Gastroesophageal sphincter (tissue), 4 donors: ENCODE data around the gene VRK3. TPM values are rescaled to one million over a fixed set of nuclear protein-coding genes. Genes with fewer than 3 reads are reported as not detected.

Source experiments
- ATAC-seq: fragments of 150-250 bp; one replicate; pipeline ENCODE4 v1.9.1; 2016; ENCODE audit warnings: mild to moderate bottlenecking, moderate library complexity
- H3K27ac ChIP-seq, 4 donors: fragments of 200-600 bp; sonication (generic) in 3 of 4; 1 replicate in 3 of 4; 2 replicates in 1 of 4; pipeline ENCODE4 v1.5.1; 2016 to 2019
- H3K27me3 ChIP-seq: fragments of 200-600 bp; sonication (generic); one replicate; pipeline ENCODE4 v1.5.1; 2019
- H3K36me3 ChIP-seq, 2 donors: fragments of 200-600 bp; sonication (generic); one replicate each; pipeline ENCODE4 v1.5.1; 2019; ENCODE audit warnings: control low read depth in 1 of 2
- H3K4me1 ChIP-seq, 3 donors: fragments of 200-600 bp; sonication (generic); 1 replicate in 2 of 3; 2 replicates in 1 of 3; pipeline ENCODE4 v1.5.1; 2016 to 2019; ENCODE audit warnings: control low read depth in 2 of 3
- H3K4me3 ChIP-seq, 2 donors: fragments of 200-600 bp; sonication (generic); one replicate each; pipeline ENCODE4 v1.5.1; 2019; ENCODE audit warnings: mild to moderate bottlenecking in 1 of 2, moderate library complexity in 1 of 2
- H3K9me3 ChIP-seq, 3 donors: fragments of 200-600 bp; sonication (generic); one replicate each; pipeline ENCODE4 v1.5.1; 2017 to 2019; ENCODE audit warnings: control low read depth in 2 of 3
- EP300 ChIP-seq: sonication (generic); formaldehyde crosslinking; IDR thresholded peaks from one replicate; pipeline ENCODE4 v1.6.1; 2017; ENCODE audit warnings: antibody characterized with exemption, mild to moderate bottlenecking
- POLR2A ChIP-seq, 2 donors: fragments of 450-650 bp; IDR thresholded peaks; one replicate each; pipeline ENCODE4 v1.6.1; 2017; ENCODE audit warnings: antibody characterized with exemption in 2 of 2, mild to moderate bottlenecking in 2 of 2, moderate library complexity in 1 of 2
- POLR2AphosphoS5 ChIP-seq: sonication (generic); formaldehyde crosslinking; IDR thresholded peaks from one replicate; pipeline ENCODE4 v1.6.1; 2017; ENCODE audit warnings: antibody characterized with exemption
- WGBS, 2 donors: methylation state at CpG; one replicate each; pipeline ENCODE4 v1.1.5; 2018; ENCODE audit warnings: low coverage in 1 of 2; 5-methylcytosine and 5-hydroxymethylcytosine counted together
- total RNA-seq, 4 donors: library from RNA; depleted of rRNA; stranded (reverse); fragments of >200 nt; gene quantifications; one replicate each; pipeline ENCODE4 v1.1.0, GENCODE V29; 2016
- TF ChIP-seq, protein P1 (sequence below), 4 experiments: fragments of 200-600 bp in 2 of 4; fragments of 450-650 bp in 2 of 4; sonication (generic) in 1 of 4; IDR thresholded peaks; one replicate each; pipeline ENCODE4 v1.5.1; 2017 to 2019; ENCODE audit warnings: antibody characterized with exemption in 4 of 4, mild to moderate bottlenecking in 2 of 4, moderate library complexity in 2 of 4

VRK3 gene
- total RNA-seq, 4 donors from 2014 or later, result 17.5 to 34.3 (median 26.0) TPM

DNA sequence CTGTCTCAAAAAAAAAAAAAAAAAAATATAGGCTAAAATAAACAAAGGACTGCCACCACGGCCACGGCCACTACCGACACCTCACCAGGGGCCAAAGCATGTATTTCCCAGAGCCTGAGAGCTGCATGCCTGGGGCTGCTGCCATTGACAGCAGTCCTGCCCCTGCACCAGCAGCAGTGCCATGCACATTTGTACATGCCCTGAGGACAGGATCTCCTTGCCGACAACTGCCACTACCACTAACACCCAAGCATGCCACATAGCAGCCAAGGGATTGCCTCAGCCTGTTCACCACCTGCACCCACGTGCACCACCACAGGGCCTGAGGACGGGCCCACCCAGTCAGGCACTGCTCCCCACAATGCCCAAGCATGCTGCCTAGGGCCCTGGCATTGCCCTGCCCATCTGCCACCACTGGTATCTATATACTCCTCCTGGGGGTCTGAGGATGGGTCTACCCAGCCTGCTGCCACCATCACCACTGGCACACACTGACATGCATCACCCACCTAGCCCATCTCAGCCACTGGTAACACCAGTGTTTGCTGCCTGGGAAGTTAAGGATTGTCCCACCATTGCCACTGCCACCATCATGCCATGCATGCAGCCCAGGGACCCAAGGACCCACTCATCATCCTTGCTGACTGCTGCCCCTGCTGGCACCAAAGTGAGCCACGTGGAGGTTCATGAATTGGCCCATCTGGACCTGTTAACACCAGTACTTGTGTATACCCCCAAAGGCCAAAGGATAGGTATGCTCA, 85.3 kb downstream of the VRK3 start:
- no peaks in the 10 kb centered on the region for H3K9me3 ChIP-seq
- peaks cover 0 to 9% (median 6%) of the 10 kb centered on the region in 3 donors for H3K4me1 ChIP-seq
- no peaks in the 10 kb centered on the region for H3K36me3 ChIP-seq
- no peak for TF ChIP-seq EP300
- H3K27me3 ChIP-seq, result peaks cover 19% of the 10 kb centered on the region
- H3K4me3 ChIP-seq, result no peak overlapping the region
- 44% methylated on average over 5 of the region's 7 CpGs; no CpG with 5 or more reads in 1 of the 2 donors for WGBS, 2 donors
- no peak overlapping the region for H3K27ac ChIP-seq
- ATAC-seq, result no peak

DNA sequence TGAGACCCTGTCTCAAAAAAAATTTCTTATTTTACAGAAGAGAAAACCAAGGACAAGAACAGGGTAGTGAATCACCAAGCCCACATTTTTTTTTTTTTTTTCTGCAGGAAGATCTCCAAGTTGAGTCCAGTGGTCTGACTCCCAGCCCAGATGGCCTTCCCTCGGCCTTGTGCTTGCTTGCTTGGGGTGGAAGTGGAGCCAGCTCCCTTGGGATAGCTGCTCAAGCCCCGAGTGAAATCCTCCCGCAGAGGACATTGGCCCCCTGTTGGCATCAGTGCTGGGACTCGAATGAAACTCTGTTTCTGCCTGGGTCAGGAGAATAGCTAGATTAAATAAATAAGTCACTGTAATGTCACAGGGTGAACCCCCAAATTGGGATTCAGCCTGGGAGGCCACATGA, 86.5 kb downstream of the VRK3 start:
- no peak for ATAC-seq
- Histone ChIP-seq H3K27me3 (peaks cover 19% of the 10 kb centered on the region), H3K27ac (no peak overlapping the region), H3K36me3 (no peaks in the 10 kb centered on the region), H3K4me3 (no peak overlapping the region), H3K4me1 (peaks cover 0 to 9% (median 6%) of the 10 kb centered on the region in 3 donors), H3K9me3 (no peaks in the 10 kb centered on the region)
- TF ChIP-seq, protein P1, sequence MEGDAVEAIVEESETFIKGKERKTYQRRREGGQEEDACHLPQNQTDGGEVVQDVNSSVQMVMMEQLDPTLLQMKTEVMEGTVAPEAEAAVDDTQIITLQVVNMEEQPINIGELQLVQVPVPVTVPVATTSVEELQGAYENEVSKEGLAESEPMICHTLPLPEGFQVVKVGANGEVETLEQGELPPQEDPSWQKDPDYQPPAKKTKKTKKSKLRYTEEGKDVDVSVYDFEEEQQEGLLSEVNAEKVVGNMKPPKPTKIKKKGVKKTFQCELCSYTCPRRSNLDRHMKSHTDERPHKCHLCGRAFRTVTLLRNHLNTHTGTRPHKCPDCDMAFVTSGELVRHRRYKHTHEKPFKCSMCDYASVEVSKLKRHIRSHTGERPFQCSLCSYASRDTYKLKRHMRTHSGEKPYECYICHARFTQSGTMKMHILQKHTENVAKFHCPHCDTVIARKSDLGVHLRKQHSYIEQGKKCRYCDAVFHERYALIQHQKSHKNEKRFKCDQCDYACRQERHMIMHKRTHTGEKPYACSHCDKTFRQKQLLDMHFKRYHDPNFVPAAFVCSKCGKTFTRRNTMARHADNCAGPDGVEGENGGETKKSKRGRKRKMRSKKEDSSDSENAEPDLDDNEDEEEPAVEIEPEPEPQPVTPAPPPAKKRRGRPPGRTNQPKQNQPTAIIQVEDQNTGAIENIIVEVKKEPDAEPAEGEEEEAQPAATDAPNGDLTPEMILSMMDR (IDR thresholded peaks at IDR 0.05), result no peak
- TF ChIP-seq POLR2A (IDR thresholded peaks at IDR 0.05) (no peak), EP300 (no peak), POLR2AphosphoS5 (no peak)
- 34 to 70% methylated on average over 2 to 3 of the region's 4 CpGs for WGBS, 2 donors

DNA sequence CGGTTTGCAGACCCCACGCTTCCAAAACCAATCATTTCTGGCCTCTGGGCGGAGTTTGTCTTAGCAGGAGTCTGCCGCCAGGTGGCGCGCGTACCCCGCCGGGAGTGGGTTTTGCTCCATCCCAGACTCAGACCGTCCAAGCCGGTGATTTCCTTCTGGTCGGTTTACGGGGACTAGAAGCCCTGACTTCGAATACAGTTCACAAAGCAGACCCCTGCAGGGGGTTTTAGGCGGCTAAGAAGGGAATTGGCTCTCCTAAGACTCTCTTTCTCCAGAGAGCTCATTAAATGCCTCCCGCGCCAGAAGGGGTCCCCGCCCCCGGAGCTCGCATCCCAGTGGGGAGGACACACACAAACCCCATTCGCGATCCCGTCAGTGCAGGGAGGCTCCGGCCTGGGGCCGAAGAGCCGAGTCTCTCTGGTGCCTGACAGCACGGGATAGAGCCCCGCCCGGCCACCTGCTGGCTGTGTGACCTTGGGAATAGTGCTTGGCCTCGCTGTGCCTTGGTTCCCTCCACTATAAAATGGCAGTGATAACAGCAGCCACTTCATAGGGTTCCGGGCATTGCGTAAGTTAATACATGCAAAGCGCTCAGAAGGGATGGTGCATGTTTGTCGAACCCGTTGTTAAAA, 87.3 kb downstream of the VRK3 start:
- ATAC-seq, result peak; percentile 89
- Histone ChIP-seq H3K4me3 (peak overlapping the region in 1 of 2 donors; percentile 24), H3K36me3 (peaks cover 0 to 5% of the 10 kb centered on the region in 2 donors), H3K27me3 (peaks cover 19% of the 10 kb centered on the region), H3K4me1 (peaks cover 0 to 9% (median 6%) of the 10 kb centered on the region in 3 donors), H3K9me3 (no peaks in the 10 kb centered on the region), H3K27ac (no peak overlapping the region)
- TF ChIP-seq, protein P1 (IDR thresholded peaks at IDR 0.05), result peak in 3 of 4 experiments; percentile 95 to 96 (median 95)
- TF ChIP-seq POLR2AphosphoS5, result no peak
- 0% methylated on average over 10 of the region's 35 CpGs; no CpG with 5 or more reads in 1 of the 2 donors for WGBS, 2 donors

DNA sequence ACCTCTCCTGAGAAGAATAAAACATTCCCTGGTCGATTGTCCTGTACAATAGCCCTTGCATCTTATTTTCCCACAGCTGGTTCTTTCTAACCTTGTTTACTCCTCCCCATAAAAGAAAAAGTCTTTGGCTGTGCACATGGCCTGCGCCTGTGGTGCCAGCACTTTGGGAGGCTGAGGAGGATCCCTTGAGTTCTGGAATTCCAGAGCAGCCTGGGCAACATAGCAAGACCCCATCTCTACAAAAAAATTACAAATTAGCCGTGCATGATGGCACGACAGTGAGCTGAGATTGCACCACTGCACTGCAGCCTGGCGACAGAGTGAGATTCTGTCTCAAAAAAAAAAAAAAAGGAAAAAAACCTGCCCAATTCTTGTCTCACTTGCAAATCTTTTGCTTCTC, 88.6 kb downstream of the VRK3 start:
- ATAC-seq, result no peak
- 34 to 66% methylated on average over 2 to 5 of the region's 5 CpGs for WGBS, 2 donors
- TF ChIP-seq POLR2A (IDR thresholded peaks at IDR 0.05) (no peak), POLR2AphosphoS5 (no peak), EP300 (no peak)
- TF ChIP-seq, protein P1 (IDR thresholded peaks at IDR 0.05), result no peak

DNA sequence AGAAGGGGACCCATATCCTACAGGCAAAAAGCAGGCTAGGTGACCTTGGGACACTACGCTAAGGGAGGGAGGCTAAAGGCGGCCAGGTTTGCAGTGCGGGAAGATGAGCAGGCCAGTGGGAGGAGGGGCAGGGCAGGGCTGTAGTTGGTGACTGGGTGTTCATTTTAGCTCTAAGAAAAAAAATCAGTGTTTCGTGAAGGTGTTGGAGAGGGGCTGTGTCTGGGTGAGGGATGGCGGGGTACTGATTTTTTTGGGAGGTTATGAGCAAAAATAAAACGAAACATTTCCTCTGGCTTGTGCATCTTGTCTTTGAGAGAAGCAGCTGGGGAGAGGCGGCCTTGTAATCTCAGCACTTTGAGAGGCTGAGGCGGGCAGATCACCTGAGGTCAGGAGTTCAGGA, 91.5 kb downstream of the VRK3 start:
- H3K27ac ChIP-seq, result no peak overlapping the region
- WGBS, 2 donors, result 93 to 96% methylated on average over 5 to 8 of the region's 8 CpGs
- H3K27me3 ChIP-seq, result no peaks in the 10 kb centered on the region
- no peak for ATAC-seq
- H3K9me3 ChIP-seq, result no peaks in the 10 kb centered on the region
- peaks cover 0 to 18% of the 10 kb centered on the region in 2 donors for H3K36me3 ChIP-seq
- TF ChIP-seq EP300 (no peak), POLR2AphosphoS5 (no peak), POLR2A (IDR thresholded peaks at IDR 0.05) (no peak)
- TF ChIP-seq, protein P1 (IDR thresholded peaks at IDR 0.05), result no peak
- H3K4me1 ChIP-seq, result peaks cover 0 to 26% (median 6%) of the 10 kb centered on the region in 3 donors
- no peak overlapping the region for H3K4me3 ChIP-seq

More for the DNA sequence above, 88.6 kb downstream of the VRK3 start:
- no peaks in the 10 kb centered on the region for H3K9me3 ChIP-seq
- no peak overlapping the region for H3K27ac ChIP-seq
- H3K36me3 ChIP-seq, result peaks cover 0 to 14% of the 10 kb centered on the region in 2 donors
- H3K4me1 ChIP-seq, result peaks cover 0 to 9% (median 6%) of the 10 kb centered on the region in 3 donors
- peaks cover 11% of the 10 kb centered on the region for H3K27me3 ChIP-seq
- no peak overlapping the region for H3K4me3 ChIP-seq
